OCI-LY1 (cell line): ENCODE measurements around the gene ENTPD8.
"Not testable (repeated sequence)": the region's sequence is repeated elsewhere in the genome, so short reads cannot be mapped to it uniquely, and the experiment has no call there.

Experiments used
- H2AFZ ChIP-seq: fragments of 200-600 bp; sonication (generic), shearing (Covaris generic); 2 replicates; pipeline ENCODE4 v1.6.0; 2014; ENCODE audit warnings: antibody characterized with exemption, mild to moderate bottlenecking, low read length
- H3F3A ChIP-seq: fragments of 200-600 bp; sonication (generic), shearing (Covaris generic); 2 replicates; pipeline ENCODE4 v1.6.0; 2014; ENCODE audit warnings: mild to moderate bottlenecking, antibody characterized with exemption, low read length, moderate library complexity; ENCODE audit not compliant: insufficient read depth
- H3K27ac ChIP-seq: fragments of 200-600 bp; sonication (generic); 2 replicates; pipeline ENCODE4 v1.5.1; 2014; ENCODE audit warnings: low read length, mixed run types, mild to moderate bottlenecking, low read depth; ENCODE audit not compliant: poor library complexity, severe bottlenecking
- H3K27me3 ChIP-seq: fragments of 200-600 bp; sonication (generic); 2 replicates; pipeline ENCODE4 v1.6.0; 2014; ENCODE audit warnings: antibody characterized with exemption, mild to moderate bottlenecking, low read length, moderate library complexity; ENCODE audit not compliant: insufficient read depth
- H3K36me3 ChIP-seq: fragments of 200-600 bp; sonication (generic); 2 replicates; pipeline ENCODE4 v1.6.1; 2014; ENCODE audit warnings: mild to moderate bottlenecking, antibody characterized with exemption, low read length, moderate library complexity, mixed read lengths; ENCODE audit not compliant: insufficient read depth
- H3K4me1 ChIP-seq: fragments of 200-600 bp; sonication (generic); 2 replicates; pipeline ENCODE4 v1.5.1; 2014; ENCODE audit warnings: mild to moderate bottlenecking, low read length, moderate library complexity; ENCODE audit not compliant: insufficient read depth, severe bottlenecking
- H3K4me2 ChIP-seq: fragments of 200-600 bp; sonication (generic), shearing (Covaris generic); 2 replicates; pipeline ENCODE4 v1.6.1; 2014; ENCODE audit warnings: low read length
- H3K4me3 ChIP-seq: fragments of 200-600 bp; sonication (generic); 2 replicates; pipeline ENCODE4 v1.5.1; 2014; ENCODE audit warnings: low read length, low read depth, mild to moderate bottlenecking, mixed read lengths; ENCODE audit not compliant: poor library complexity, severe bottlenecking
- H3K79me2 ChIP-seq: fragments of 200-600 bp; shearing (Covaris generic); 2 replicates; pipeline ENCODE4 v1.6.1; 2016; ENCODE audit warnings: mixed run types, low read length, mixed read lengths; ENCODE audit not compliant: insufficient read depth
- H3K9ac ChIP-seq: fragments of 200-600 bp; sonication (generic), shearing (Covaris generic); 2 replicates; pipeline ENCODE4 v1.6.1; 2014; ENCODE audit warnings: mild to moderate bottlenecking, low read length, mixed read lengths
- H3K9me2 ChIP-seq: fragments of 200-600 bp; sonication (generic), shearing (Covaris generic); 2 replicates; pipeline ENCODE4 v1.6.1; 2014; ENCODE audit warnings: low read depth, mild to moderate bottlenecking, low read length, mixed read lengths
- H3K9me3 ChIP-seq: fragments of 200-600 bp; shearing (Covaris generic); 2 replicates; pipeline ENCODE4 v1.6.1; 2014; ENCODE audit warnings: low read length, mixed read lengths
- H4K20me1 ChIP-seq: fragments of 200-600 bp; sonication (generic), shearing (Covaris generic); 2 replicates; pipeline ENCODE4 v1.6.0; 2016; ENCODE audit warnings: mild to moderate bottlenecking, low read length; ENCODE audit not compliant: insufficient read depth
- EZH2 ChIP-seq: fragments of 200-600 bp; sonication (generic), shearing (Covaris generic); IDR thresholded peaks from 2 replicates; pipeline ENCODE4 v1.8.0; 2017; ENCODE audit warnings: borderline replicate concordance, mixed run types, mild to moderate bottlenecking, antibody characterized with exemption, low read length, moderate library complexity, mixed read lengths
- TF ChIP-seq, protein P1 (sequence below): fragments of 200-600 bp; sonication (generic), shearing (Covaris generic); IDR thresholded peaks from 2 replicates; pipeline ENCODE4 v1.5.1; 2017; ENCODE audit warnings: mild to moderate bottlenecking, antibody characterized with exemption, low read length, moderate library complexity, mixed read lengths

The ENTPD8 gene

DNA sequence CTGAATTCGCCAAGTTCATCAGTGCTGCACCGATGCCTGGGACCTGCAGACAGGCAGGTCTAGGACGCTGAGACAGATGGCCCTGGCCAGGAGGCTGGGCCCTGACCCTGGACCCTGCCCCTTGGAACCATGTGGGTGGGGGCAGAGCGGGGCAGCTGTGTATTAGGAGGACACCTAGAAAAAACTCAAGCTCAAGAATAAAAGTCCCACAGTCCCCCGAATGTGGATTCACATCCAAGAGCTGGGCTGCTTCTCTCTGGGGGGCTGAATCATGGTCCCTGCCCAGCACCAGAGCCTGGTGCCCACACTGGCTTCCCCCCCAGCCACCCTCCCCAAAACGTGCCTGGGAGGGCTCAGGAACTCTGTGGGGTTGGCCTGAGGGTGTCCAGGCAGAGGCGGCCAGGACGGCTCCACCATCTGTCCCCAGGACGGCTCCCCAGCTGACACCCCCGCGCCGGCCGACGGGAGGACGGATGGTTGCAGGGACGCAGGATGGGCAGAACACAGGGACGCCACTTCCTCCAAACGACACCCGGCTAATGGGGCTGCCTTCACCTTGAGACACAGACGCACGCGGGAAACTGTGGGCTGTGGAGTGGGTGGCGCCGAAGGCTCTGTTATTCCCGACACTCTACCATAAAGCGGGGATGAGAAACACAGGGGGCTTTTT, 53.1 kb downstream of the ENTPD8 start:
- no peaks in the 10 kb centered on the region for H3F3A ChIP-seq
- no peaks in the 10 kb centered on the region for H3K36me3 ChIP-seq
- H3K4me1 ChIP-seq, result no peaks in the 10 kb centered on the region
- H3K9me2 ChIP-seq, result no peaks in the 10 kb centered on the region
- no peak overlapping the region for H3K27ac ChIP-seq
- H3K9ac ChIP-seq, result no peak overlapping the region
- TF ChIP-seq EZH2, result no peak
- TF ChIP-seq, protein P1, sequence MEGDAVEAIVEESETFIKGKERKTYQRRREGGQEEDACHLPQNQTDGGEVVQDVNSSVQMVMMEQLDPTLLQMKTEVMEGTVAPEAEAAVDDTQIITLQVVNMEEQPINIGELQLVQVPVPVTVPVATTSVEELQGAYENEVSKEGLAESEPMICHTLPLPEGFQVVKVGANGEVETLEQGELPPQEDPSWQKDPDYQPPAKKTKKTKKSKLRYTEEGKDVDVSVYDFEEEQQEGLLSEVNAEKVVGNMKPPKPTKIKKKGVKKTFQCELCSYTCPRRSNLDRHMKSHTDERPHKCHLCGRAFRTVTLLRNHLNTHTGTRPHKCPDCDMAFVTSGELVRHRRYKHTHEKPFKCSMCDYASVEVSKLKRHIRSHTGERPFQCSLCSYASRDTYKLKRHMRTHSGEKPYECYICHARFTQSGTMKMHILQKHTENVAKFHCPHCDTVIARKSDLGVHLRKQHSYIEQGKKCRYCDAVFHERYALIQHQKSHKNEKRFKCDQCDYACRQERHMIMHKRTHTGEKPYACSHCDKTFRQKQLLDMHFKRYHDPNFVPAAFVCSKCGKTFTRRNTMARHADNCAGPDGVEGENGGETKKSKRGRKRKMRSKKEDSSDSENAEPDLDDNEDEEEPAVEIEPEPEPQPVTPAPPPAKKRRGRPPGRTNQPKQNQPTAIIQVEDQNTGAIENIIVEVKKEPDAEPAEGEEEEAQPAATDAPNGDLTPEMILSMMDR, result no peak
- no peak overlapping the region for H3K4me3 ChIP-seq
- H2AFZ ChIP-seq, result no peak overlapping the region
- H3K79me2 ChIP-seq, result no peaks in the 10 kb centered on the region
- no peaks in the 10 kb centered on the region for H4K20me1 ChIP-seq
- H3K9me3 ChIP-seq, result no peaks in the 10 kb centered on the region
- H3K4me2 ChIP-seq, result no peak overlapping the region
- no peaks in the 10 kb centered on the region for H3K27me3 ChIP-seq

DNA sequence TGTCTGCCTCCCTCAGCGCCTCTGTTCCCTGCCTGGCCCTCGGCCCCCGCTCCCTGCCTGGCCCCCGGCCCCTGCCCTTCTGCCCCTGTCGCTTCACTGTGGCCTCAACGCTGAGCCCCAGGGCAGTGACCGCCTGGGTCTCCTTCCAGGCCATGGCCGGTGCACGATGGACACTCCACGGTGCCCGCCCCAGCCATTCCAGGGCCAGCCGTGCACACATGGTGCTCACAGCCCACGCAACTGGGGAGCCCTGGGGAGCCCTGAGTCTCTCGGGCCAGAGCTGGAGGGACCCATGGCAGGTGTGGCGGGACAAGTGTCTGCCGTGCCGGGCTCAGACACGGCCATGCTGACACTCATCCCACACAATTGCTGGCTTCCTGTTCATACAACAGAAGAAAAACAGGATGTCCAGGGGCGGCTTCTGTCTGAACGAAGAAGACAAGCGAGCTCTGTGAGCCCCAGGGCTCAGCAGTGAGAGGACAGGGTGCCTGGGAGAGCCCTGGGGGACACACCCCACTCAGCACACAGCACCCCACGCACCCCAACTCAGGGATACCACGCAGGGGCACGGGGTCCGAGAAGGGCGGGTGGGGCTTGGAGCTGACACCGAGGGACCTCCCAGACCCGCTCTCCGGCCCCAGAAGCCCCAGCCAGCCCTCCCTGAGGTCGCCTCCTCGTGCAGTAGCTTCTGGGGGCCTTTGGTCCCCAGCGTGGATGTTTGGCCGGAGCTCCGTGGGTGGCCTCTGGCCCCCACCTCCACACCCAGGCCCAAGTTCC, 53.9 kb downstream of the ENTPD8 start:
- Histone ChIP-seq H3K27ac (no peak overlapping the region), H3K9me2 (no peaks in the 10 kb centered on the region), H3K27me3 (no peaks in the 10 kb centered on the region), H3K79me2 (no peaks in the 10 kb centered on the region), H3K4me1 (no peaks in the 10 kb centered on the region), H3K4me2 (no peak overlapping the region), H3K9me3 (no peaks in the 10 kb centered on the region), H3K4me3 (no peak overlapping the region), H3K36me3 (no peaks in the 10 kb centered on the region), H3K9ac (no peak overlapping the region), H4K20me1 (no peaks in the 10 kb centered on the region), H2AFZ (no peak overlapping the region), H3F3A (no peaks in the 10 kb centered on the region)
- TF ChIP-seq EZH2, result no peak

DNA sequence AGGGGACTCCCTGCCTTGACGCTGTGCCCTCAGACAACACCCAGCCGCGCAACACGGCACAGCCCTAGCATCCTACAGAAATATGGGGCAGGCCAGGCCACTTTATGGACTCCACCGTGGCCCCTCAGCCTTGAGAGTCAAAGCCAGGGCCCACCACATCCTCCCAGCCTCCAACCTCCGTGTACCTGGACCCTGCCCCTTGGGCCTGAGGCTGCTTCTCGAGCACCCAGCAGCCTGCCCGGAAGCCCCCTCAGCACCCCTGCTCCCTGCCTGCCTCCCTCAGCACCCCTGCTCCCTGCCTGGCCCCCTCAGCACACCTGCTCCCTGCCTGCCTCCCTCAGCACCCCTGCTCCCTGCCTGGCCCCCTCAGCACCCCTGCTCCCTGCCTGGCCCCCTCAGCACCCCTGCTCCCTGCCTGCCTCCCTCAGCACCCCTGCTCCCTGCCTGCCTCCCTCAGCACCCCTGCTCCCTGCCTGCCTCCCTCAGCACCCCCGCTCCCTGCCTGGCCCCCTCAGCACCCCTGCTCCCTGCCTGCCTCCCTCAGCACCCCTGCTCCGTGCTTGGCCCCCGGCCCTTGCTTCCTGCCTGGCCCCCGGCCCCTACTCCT, 54.5 kb downstream of the ENTPD8 start:
- H3K79me2 ChIP-seq, H4K20me1 ChIP-seq, H3K27ac ChIP-seq, H3K4me3 ChIP-seq, H3K4me2 ChIP-seq, H3K9me2 ChIP-seq, H3K9me3 ChIP-seq, H3K4me1 ChIP-seq, H2AFZ ChIP-seq, H3K9ac ChIP-seq, H3K27me3 ChIP-seq, H3K36me3 ChIP-seq, H3F3A ChIP-seq: not testable (repeated sequence)

DNA sequence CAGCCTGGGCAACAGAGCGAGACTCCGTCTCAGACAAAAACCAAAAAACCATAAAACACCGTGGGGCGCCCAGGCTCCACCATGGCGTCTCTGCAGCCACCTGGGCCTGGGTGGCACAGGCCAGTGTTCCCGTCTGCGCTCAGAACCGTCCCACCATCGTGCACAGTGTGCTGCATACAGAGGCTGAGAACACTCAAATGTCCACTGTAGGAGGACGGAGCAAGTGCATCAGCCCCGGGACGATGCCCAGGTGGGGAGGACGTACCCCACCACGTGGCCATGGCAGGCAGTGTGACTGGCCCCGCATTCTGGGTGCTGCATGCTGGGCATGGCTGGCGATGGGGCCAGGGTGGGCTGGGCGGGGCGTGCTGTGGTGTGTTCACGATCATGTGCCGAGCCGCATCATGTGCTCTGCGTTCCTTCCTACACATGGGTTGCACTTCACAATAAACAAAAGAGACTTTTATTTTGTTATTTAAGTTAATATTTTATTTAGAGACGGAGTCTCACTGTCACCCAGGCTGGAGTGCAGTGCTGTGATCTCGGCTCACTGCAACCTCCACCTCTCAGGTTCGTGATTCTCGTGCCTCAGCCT, 56.0 kb downstream of the ENTPD8 start:
- H3K36me3 ChIP-seq, result no peaks in the 10 kb centered on the region
- no peak overlapping the region for H3K9ac ChIP-seq
- H2AFZ ChIP-seq, result no peak overlapping the region
- H3K9me2 ChIP-seq, result no peaks in the 10 kb centered on the region
- H3K9me3 ChIP-seq, result no peaks in the 10 kb centered on the region
- H4K20me1 ChIP-seq, result no peaks in the 10 kb centered on the region
- H3K4me1 ChIP-seq, result no peaks in the 10 kb centered on the region
- no peaks in the 10 kb centered on the region for H3K79me2 ChIP-seq
- H3K27ac ChIP-seq, result no peak overlapping the region
- TF ChIP-seq, protein P1, result no peak
- TF ChIP-seq EZH2, result no peak
- H3K4me3 ChIP-seq, result no peak overlapping the region
- no peak overlapping the region for H3K4me2 ChIP-seq
- H3K27me3 ChIP-seq, result no peaks in the 10 kb centered on the region
- H3F3A ChIP-seq, result no peaks in the 10 kb centered on the region
